ENCODE results near the gene KIAA0040.

KIAA0040 gene

GRCh38 chr1:175192630-175193526 is at the start of gene KIAA0040:
TSS of gene KIAA0040 (minus strand) at chr1:175192776. CDS start at chr1:175161013, 31,763 bp downstream.
- no peak for DNase-seq

- DNase-seq: no peak
Observed at GRCh38 chr1:175237389-175237788, 44.8 kb upstream of the KIAA0040 start.

- no peak for DNase-seq
Observed at GRCh38 chr1:175234639-175235038, 42.1 kb upstream of the KIAA0040 start.

- DNase-seq: no peak
Observed at GRCh38 chr1:175232335-175232734, 39.8 kb upstream of the KIAA0040 start.

GRCh38 chr1:175225805-175226129 is 33.2 kb upstream of the KIAA0040 start:
- DNase-seq: no peak

GRCh38 chr1:175222296-175222938 is 29.8 kb upstream of the KIAA0040 start:
- no peak for DNase-seq

- DNase-seq: no peak
Observed at GRCh38 chr1:175221557-175222175, 29.1 kb upstream of the KIAA0040 start.

- no peak for DNase-seq
Observed at GRCh38 chr1:175220853-175221556, 28.4 kb upstream of the KIAA0040 start.

GRCh38 chr1:175219774-175220173 is 27.2 kb upstream of the KIAA0040 start:
- no peak for DNase-seq

- no peak for DNase-seq
Observed at GRCh38 chr1:175218786-175219434, 26.3 kb upstream of the KIAA0040 start.

GRCh38 chr1:175217721-175218531 is 25.4 kb upstream of the KIAA0040 start:
- no peak for DNase-seq

GRCh38 chr1:175216444-175216843 is 23.9 kb upstream of the KIAA0040 start:
- DNase-seq: no peak

- no peak for DNase-seq
Observed at GRCh38 chr1:175211656-175212055, 19.1 kb upstream of the KIAA0040 start.

- DNase-seq: no peak
Observed at GRCh38 chr1:175210744-175211143, 18.2 kb upstream of the KIAA0040 start.

GRCh38 chr1:175209493-175209921 is 16.9 kb upstream of the KIAA0040 start:
- no peak for DNase-seq

GRCh38 chr1:175208773-175209492 is 16.4 kb upstream of the KIAA0040 start:
- DNase-seq: no peak

GRCh38 chr1:175207971-175208370 is 15.4 kb upstream of the KIAA0040 start:
- no peak for DNase-seq

GRCh38 chr1:175206687-175207086 is 14.1 kb upstream of the KIAA0040 start:
- DNase-seq: no peak

- no peak for DNase-seq
Observed at GRCh38 chr1:175204330-175204729, 11.8 kb upstream of the KIAA0040 start.

- no peak for DNase-seq
Observed at GRCh38 chr1:175203570-175204068, 11.0 kb upstream of the KIAA0040 start.
